ENCODE measurements around the gene LRP3.
A peak's percentile ranks its signal among the peaks of the same experiment; 100 is the strongest.
"Not testable (repeated sequence)": the region's sequence is repeated elsewhere in the genome, so short reads cannot be mapped to it uniquely, and the experiment has no call there.

LRP3 gene

DNA sequence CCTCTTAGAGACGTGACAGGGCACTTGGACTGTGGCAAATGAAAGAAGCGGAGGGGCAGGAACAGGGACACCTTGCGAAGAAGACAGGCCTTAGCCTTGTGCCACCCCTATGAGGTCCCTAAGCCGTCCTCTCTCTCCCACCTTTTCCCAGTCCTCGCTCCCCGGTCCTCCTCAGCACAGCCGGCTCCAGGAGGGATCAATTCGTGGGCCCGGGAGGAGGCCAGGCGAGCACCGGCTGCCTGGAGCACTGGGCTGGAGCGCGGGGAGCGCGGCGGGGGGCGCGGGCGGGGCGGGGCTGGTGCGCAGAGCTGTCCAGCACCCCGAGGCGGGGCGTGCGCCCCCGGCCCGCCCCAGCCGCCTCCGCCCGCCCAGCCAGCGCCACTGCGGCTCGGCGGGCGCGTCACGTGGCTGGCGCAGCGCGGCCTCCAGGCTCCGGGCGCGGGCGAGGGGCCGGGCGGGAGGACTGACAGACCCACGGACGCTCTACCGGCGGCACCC lies at the start of gene LRP3:
TSS of gene LRP3 (plus strand) at position 466 of the 498 bp plus-strand sequence. CDS start 456 bp downstream, outside the sequence.
- DNase-seq: no peak

DNA sequence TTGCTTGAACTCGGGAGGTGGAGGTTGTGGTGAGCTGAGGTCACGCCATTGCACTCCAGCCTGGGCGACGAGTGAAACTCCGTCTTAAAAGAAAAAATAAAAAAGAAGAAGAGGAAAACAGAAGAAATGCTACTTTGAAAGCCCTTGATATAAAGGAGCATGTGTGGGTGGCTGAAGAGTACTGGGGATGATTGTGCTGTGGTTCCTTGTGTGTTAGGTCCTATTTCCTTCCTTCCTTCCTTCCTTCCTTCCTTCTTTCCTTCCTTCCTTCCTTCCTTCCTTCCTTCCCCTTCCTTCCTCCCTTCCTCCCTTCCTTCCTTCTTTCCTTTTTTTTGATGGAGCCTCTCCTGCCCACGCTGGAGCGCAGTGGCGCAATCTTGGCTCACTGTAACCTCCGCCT lies 47.9 kb upstream of the LRP3 start:
- no peak for DNase-seq

GRCh38 chr19:33147538-33147937 lies 46.6 kb upstream of the LRP3 start:
- no peak for DNase-seq

GRCh38 chr19:33150852-33151518 lies 43.1 kb upstream of the LRP3 start:
- no peak for DNase-seq

GRCh38 chr19:33152176-33152575 lies 42.0 kb upstream of the LRP3 start:
- no peak for DNase-seq

- DNase-seq: not testable (repeated sequence)
These were observed 41.5 kb upstream of the LRP3 start for GRCh38 chr19:33152625-33153024.

DNA sequence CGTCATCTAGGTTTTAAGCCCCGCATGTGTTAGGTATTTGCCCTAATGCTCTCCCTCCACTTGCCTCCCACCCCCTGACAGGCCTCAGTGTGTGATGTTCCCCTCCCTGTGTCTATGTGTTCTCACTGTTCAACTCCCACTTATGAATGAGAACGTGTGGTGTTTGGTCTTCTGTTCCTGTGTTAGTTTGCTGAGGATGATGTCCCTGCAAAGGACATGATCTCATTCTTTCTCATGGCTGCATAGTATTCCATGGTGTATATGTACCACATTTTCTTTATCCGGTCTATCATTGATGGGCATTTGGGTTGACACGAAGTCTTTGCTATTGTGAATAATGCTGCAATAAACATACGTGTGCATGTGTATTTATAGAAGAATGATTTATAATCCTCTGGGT lies 39.8 kb upstream of the LRP3 start:
- not testable (repeated sequence) for DNase-seq

DNA sequence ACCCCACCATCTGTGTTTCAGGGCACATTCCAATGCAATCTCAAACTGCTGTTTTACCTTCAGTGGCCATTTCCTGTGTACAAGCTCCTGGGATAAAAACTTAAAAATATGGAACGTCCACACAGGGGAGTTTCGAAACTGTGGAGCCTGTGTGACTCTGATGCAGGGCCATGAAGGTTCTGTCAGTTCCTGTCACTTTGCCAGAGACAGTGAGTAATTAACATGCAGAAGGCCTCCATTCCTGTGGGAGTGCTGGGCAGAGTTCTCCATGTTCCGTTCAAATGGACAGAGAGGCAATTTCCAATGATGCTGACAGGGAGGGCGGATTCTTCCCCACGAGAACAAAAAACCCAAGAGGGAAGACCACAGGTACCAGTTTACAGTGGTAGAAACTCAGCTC lies 37.8 kb upstream of the LRP3 start:
- DNase-seq: no peak

DNA sequence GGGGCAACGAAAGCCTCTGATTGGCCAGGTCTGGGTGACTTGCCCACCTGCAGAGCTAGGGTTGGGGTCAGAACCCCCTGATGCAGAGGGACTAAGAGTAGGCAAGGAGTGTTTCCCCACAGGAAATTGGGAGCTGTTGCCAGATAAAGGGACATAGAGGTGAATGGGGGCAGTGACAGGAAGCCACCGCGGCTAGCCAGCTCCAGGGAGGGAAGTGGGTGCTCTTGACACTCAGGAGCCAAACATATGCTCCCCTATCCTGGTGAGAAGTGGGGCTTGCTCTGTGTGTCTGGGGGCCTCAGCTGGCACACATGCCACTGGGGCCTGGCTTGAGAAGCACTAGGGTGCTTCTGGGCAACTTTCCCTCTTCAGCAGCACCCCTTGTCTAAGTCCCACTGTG lies 36.2 kb upstream of the LRP3 start:
- no peak for DNase-seq

- DNase-seq: no peak
These were observed 35.8 kb upstream of the LRP3 start for GRCh38 chr19:33158365-33158764.

GRCh38 chr19:33159149-33159548 lies 35.0 kb upstream of the LRP3 start:
- no peak for DNase-seq

- DNase-seq: no peak
These were observed 34.2 kb upstream of the LRP3 start for GRCh38 chr19:33159893-33160292.

GRCh38 chr19:33161201-33161600 lies 32.9 kb upstream of the LRP3 start:
- no peak for DNase-seq

GRCh38 chr19:33163481-33163880 lies 30.6 kb upstream of the LRP3 start:
- DNase-seq: no peak

- not testable (repeated sequence) for DNase-seq
These were observed 28.1 kb upstream of the LRP3 start for GRCh38 chr19:33166037-33166436.

GRCh38 chr19:33167438-33167837 lies 26.7 kb upstream of the LRP3 start:
- no peak for DNase-seq

DNA sequence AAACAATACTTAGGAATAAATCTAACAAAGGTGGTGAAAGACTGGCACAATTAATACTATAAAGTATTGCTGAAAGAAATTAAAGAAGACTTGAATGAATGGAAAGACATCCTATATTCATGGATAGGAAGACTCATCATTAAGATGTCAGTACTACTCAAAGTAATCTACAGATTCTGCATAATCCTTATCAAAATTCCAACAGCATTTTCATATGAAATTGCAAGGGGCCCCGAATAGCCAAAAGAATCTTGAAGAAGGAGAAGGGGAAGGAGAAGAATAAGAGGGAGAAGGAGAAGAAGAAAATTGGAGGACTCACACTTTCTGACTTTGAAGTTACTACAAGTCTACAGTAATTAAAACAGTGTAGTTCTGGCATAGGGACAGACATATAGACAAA lies 25.6 kb upstream of the LRP3 start:
- DNase-seq: no peak

- DNase-seq: no peak
These were observed 22.8 kb upstream of the LRP3 start for GRCh38 chr19:33171222-33171795.

DNA sequence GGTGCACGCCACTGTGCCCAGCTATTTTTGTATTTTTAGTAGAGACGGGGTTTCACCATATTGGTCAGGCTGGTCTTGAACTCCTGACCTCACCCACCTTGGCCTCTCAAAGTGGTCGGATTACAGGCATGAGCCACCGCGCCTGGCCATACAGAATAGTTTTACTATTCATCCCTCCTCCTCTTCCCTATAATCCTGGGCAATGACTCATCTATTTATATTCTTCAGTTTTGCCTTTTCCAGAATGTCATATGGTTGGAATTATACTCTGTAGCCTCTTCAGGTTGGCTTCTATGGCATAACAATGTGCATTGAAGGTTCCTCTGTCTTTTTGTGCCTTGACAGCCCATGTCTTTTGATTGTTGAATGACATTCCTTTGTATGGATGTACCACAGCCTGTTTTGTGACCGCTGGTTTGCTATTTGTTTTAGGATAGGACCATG lies 22.2 kb upstream of the LRP3 start:
- DNase-seq: no peak

DNA sequence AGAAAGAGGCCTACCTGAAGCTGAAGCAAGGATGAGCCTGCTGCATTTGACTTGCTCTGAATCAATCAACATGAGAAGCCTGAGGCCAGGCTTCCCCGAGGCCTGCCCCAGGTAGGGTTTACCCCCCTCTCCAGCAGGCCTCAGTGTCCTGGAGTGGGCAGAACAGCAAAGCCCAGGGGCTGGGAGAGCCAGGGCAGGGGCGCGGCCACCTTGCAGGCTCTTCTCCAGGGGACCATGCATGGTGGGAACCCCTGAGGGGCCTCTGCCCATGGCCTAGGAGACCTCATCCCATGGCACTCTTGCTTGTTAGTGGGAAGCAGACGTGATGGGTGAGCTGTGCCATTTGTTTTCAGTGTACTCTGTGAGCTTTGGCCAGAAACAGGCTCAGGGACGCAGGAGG lies 19.9 kb upstream of the LRP3 start:
- DNase-seq: no peak

DNA sequence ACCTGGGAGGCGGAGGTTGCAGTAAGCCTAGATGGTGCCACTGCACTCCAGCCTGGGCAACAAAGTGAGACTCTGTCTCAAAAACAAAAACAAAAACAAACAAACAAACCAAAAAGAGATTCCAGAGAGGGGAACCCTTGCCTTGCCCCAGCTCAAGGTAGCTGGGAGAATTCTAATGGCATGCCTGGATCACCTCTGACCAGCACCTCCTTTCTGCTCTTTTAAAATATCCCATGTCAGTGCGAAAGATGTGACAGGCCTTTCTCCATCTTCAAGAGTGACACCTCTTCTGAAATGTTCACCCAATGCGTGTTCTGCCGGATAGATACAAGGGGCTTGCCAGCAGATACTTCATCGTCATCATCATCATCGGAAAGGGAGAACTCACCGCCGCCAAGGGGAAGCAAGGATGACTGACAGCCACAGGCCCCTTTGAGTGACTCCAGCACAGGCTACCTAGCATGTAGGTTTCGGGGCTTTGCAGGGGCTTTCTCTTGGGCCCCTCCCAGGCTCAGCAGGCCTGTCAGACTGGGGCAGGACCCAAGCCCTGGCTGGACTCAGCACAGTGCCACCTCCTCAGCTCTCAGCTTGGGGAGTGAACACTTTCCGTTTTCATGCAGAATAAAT lies 18.9 kb upstream of the LRP3 start:
- no peak for DNase-seq

- DNase-seq: no peak
These were observed 18.1 kb upstream of the LRP3 start for GRCh38 chr19:33175886-33176669.

DNA sequence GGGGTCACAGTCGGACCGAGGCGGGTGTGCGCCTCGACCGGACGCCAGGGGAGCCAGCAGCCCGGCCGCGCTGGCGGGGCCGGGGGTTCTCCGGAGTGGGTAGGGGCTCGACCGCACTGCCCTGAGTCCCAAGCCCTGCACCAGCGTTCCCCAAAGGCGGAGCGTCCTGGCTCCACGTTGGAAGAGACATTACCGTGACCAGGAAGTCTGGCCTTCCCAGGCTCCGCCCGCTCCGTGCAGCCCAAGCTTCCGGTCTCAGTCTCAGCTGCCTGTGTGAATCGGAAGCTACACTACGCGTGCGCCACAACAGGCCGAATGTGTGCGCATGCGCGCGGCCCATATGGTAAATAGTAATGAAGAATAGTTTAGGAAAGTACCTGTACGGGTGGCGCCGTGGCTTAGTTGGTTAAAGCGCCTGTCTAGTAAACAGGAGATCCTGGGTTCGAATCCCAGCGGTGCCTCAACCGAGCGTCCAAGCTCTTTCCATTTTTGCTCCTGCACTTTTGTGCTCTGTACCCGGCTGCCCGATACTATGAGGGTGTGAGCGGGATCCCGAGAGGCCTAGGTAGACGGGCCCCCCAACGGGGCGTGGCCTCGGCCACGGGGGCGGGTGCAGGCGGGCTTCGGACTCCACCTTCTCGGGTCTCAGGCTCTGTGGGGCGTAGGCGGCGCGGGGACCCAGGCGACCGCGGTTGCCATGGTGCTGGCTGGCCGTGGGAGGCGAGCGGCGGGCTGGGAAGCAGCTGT lies 17.3 kb upstream of the LRP3 start:
- DNase-seq: peak; percentile 97

All from CD4-positive, alpha-beta T cell treated with Interferon gamma for 1 hour (primary cell).